ENCODE data around the gene PKDREJ. TPM values are rescaled to one million over a fixed set of nuclear protein-coding genes. Genes with fewer than 3 reads are reported as not detected.

PKDREJ gene
- total RNA-seq, 4 donors from 2014 or later, result 0.10 to 0.21 (median 0.11) TPM; not detected in 1

DNA sequence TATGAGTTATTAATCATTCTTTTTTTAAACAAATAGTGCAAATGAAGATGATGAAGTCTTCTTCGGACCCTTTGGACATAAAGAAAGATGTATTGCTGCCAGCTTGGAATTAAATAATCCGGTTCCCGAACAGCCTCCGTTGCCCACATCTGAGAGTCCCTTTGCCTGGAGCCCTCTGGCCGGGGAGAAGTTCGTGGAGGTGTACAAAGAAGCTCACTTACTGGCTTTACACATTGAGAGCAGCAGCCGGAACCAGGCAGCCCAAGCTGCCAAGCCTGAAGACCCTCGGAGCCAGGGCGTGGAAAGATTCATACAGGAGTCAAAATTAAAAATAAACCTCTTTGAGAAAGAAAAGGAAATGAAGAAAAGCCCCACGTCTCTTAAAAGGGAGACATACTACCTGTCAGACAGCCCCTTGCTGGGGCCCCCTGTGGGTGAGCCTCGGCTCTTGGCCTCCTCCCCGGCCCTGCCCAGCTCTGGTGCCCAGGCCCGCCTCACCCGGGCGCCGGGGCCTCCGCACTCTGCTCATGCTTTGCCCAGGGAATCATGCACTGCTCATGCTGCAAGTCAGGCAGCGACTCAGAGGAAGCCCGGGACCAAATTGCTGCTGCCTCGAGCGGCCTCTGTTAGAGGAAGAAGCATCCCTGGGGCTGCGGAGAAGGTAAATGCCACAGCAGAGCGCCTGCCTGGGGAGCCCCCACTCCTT lies 45.3 kb upstream of the PKDREJ start:
- Histone ChIP-seq H3K27me3 (no peaks in the 10 kb centered on the region), H3K9me3 (no peaks in the 10 kb centered on the region), H3K36me3 (no peaks in the 10 kb centered on the region), H3K4me1 (no peaks in the 10 kb centered on the region), H3K4me3 (replicated peaks in 1 of 3) (no peak overlapping the region), H3K27ac (no peak overlapping the region)
- DNase-seq, result no peak
- TF ChIP-seq, protein P1, sequence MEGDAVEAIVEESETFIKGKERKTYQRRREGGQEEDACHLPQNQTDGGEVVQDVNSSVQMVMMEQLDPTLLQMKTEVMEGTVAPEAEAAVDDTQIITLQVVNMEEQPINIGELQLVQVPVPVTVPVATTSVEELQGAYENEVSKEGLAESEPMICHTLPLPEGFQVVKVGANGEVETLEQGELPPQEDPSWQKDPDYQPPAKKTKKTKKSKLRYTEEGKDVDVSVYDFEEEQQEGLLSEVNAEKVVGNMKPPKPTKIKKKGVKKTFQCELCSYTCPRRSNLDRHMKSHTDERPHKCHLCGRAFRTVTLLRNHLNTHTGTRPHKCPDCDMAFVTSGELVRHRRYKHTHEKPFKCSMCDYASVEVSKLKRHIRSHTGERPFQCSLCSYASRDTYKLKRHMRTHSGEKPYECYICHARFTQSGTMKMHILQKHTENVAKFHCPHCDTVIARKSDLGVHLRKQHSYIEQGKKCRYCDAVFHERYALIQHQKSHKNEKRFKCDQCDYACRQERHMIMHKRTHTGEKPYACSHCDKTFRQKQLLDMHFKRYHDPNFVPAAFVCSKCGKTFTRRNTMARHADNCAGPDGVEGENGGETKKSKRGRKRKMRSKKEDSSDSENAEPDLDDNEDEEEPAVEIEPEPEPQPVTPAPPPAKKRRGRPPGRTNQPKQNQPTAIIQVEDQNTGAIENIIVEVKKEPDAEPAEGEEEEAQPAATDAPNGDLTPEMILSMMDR (IDR thresholded peaks at IDR 0.05), result no peak
- no peak for TF ChIP-seq POLR2A (IDR thresholded peaks at IDR 0.05)
- WGBS, 2 donors, result 92 to 93% methylated on average over 16 to 23 of the region's 23 CpGs
- intact Hi-C loops (cut with DNase I), result no loop called here

GRCh38 chr22:46303347-46303965 lies 40.3 kb upstream of the PKDREJ start:
- intact Hi-C loops (cut with DNase I), result no loop called here
- no peak overlapping the region for H3K4me3 ChIP-seq (replicated peaks in 1 of 3)
- no peak for DNase-seq
- TF ChIP-seq, protein P1 (IDR thresholded peaks at IDR 0.05), result no peak
- TF ChIP-seq POLR2A (IDR thresholded peaks at IDR 0.05), result no peak
- no peaks in the 10 kb centered on the region for H3K9me3 ChIP-seq
- H3K27ac ChIP-seq, result no peak overlapping the region
- H3K27me3 ChIP-seq, result no peaks in the 10 kb centered on the region
- H3K4me1 ChIP-seq, result no peaks in the 10 kb centered on the region
- WGBS, 2 donors, result 85 to 95% methylated on average over 7 of the region's 7 CpGs
- H3K36me3 ChIP-seq, result no peaks in the 10 kb centered on the region

DNA sequence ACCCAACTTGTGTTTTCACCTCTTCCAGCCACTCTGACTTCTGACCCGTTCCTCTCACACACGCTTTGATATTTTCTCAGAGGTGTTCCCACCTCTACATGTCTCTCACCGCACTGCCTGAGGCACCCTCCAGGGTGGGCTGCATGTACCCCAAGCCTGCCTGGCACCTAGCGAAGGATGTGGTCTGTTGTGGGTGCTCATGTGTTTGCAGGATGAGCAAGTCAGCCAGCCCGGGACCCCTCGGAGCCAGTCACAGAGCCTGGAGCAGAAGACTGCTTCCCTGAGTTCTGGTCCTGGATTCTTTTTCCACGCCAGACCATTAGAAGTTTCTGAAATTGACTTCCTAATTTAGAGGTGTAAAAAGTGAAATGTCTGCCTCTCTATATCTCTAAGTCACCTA lies 37.3 kb upstream of the PKDREJ start:
- Histone ChIP-seq H3K9me3 (no peaks in the 10 kb centered on the region), H3K27me3 (no peaks in the 10 kb centered on the region), H3K4me1 (peaks cover 14 to 16% of the 10 kb centered on the region in 2 donors), H3K4me3 (replicated peaks in 1 of 3) (no peak overlapping the region), H3K36me3 (no peaks in the 10 kb centered on the region), H3K27ac (no peak overlapping the region)
- no peak for DNase-seq
- intact Hi-C loops (cut with DNase I), result no loop called here
- WGBS, 2 donors, result 96 to 98% methylated on average over 7 of the region's 7 CpGs
- TF ChIP-seq POLR2A (IDR thresholded peaks at IDR 0.05), result no peak
- TF ChIP-seq, protein P1 (IDR thresholded peaks at IDR 0.05), result no peak

- no peak for DNase-seq
- 92 to 94% methylated on average over 13 of the region's 13 CpGs for WGBS, 2 donors
- intact Hi-C loops (cut with DNase I), result no loop called here
- peaks cover 14 to 17% of the 10 kb centered on the region in 2 donors for H3K4me1 ChIP-seq
- H3K9me3 ChIP-seq, result no peaks in the 10 kb centered on the region
- H3K4me3 ChIP-seq (replicated peaks in 1 of 3), result no peak overlapping the region
- no peak overlapping the region for H3K27ac ChIP-seq
- no peaks in the 10 kb centered on the region for H3K36me3 ChIP-seq
- TF ChIP-seq POLR2A (IDR thresholded peaks at IDR 0.05), result no peak
- TF ChIP-seq, protein P1 (IDR thresholded peaks at IDR 0.05), result no peak
- no peaks in the 10 kb centered on the region for H3K27me3 ChIP-seq
Measured at GRCh38 chr22:46299101-46299500, 36.0 kb upstream of the PKDREJ start.

DNA sequence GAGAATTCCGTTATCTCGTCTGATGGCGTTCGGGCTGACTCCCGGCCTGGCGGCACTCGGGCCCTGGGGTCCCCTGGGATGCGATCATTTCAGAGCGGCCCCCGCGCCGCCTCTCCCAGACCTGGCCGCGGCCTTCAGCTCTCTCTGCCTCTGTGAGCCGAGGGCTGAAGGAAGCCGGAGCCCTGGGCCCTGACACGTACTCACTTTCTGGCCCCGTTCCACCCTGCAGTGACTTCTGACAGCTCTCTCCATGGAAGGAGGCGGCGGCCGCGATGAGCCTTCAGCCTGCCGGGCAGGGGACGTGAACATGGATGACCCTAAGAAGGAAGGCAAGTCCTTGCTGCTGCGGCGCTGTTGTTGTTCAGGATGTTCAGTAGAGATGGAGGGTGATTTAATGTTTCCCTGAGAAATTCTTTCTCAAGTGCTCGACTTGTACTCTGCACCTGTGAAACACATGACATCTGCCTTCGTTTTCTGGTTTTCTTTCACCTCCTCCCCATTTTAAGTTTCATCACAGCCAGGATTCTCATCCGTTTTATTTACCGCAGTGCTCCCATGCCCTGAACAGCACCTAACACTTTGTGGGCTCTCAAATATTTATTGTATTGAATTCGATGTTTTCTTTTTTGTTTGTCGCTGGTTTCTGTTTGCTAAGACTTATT lies 34.1 kb upstream of the PKDREJ start:
- H3K27me3 ChIP-seq, result no peaks in the 10 kb centered on the region
- 8 to 10% methylated on average over 15 of the region's 32 CpGs for WGBS, 2 donors
- no peak for TF ChIP-seq POLR2A (IDR thresholded peaks at IDR 0.05)
- TF ChIP-seq, protein P1 (IDR thresholded peaks at IDR 0.05), result no peak
- H3K4me3 ChIP-seq (replicated peaks in 1 of 3), result peak overlapping the region in 1 of 3 donors; percentile 64
- H3K27ac ChIP-seq, result no peak overlapping the region
- H3K9me3 ChIP-seq, result no peaks in the 10 kb centered on the region
- peaks cover 14 to 17% of the 10 kb centered on the region in 2 donors for H3K4me1 ChIP-seq
- intact Hi-C loops (cut with DNase I), result no loop called here
- peak; percentile 12 to 20 for DNase-seq
- H3K36me3 ChIP-seq, result peaks cover 4 to 5% of the 10 kb centered on the region in 2 donors

All from thyroid gland (tissue), 4 donors.